Epithelial cell of esophagus (primary cell): ENCODE data around the gene CBARP.

Experiments used
- DNase-seq: peaks from one replicate; pipeline ENCODE4 v3.0.0; 2010; ENCODE audit warnings: low read depth
- H3K4me3 ChIP-seq: 2 replicates; pipeline ENCODE4 v1.5.1; 2011; ENCODE audit warnings: mild to moderate bottlenecking, low read length, control low read depth
- CTCF ChIP-seq: IDR thresholded peaks from 2 replicates; pipeline ENCODE4 v1.5.1; 2011; ENCODE audit warnings: low read depth, mild to moderate bottlenecking, low read length, control low read depth, inconsistent platforms; ENCODE audit not compliant: insufficient read depth; ENCODE audit errors: missing control alignments

CBARP gene

GRCh38 chr19:1233115-1233667 lies 4.6 kb downstream of the CBARP start:
- H3K4me3 ChIP-seq, result no peak overlapping the region
- no peak for TF ChIP-seq CTCF
- no peak for DNase-seq

GRCh38 chr19:1232652-1233072 lies 5.1 kb downstream of the CBARP start:
- DNase-seq, result peak; percentile 50
- H3K4me3 ChIP-seq, result no peak overlapping the region

GRCh38 chr19:1231729-1232637 lies 5.8 kb downstream of the CBARP start:
- H3K4me3 ChIP-seq, result no peak overlapping the region
- no peak for TF ChIP-seq CTCF
- DNase-seq, result no peak

More at GRCh38 chr19:1232652-1233072, 5.1 kb downstream of the CBARP start:
- TF ChIP-seq CTCF, result no peak

- H3K4me3 ChIP-seq, result no peak overlapping the region
- no peak for DNase-seq
- no peak for TF ChIP-seq CTCF
Measured at GRCh38 chr19:1230783-1231489, 6.9 kb downstream of the CBARP start.

GRCh38 chr19:1229924-1230782 lies 7.7 kb downstream of the CBARP start:
- H3K4me3 ChIP-seq, result no peak overlapping the region
- no peak for DNase-seq
- no peak for TF ChIP-seq CTCF
